HCT116 (cell line): ENCODE measurements around the gene GRB10. TPM values are rescaled to one million over a fixed set of nuclear protein-coding genes. Genes with fewer than 3 reads are reported as not detected.

Source experiments
- ATAC-seq: fragments of 200-7000 bp; cut with Tn5 transposase; 2 replicates; pipeline ENCODE4 v1.9.1; 2020; ENCODE audit warnings: mild to moderate bottlenecking, moderate library complexity
- BruUV-seq: library from RNA; stranded (reverse); fragments of 400-500 nt; replicated peaks from 2 replicates; lab custom pipeline; 2021; lab: Mats Ljungman, UMichigan
- CTCF ChIA-PET: fragments of 300-600 bp; sonication (Branson Sonifier 250); formaldehyde crosslinking; loops from one replicate; lab custom pipeline; 2021; ENCODE audit warnings: antibody characterized with exemption; lab: Charles Lee
- POLR2A ChIA-PET: fragments of 300-600, 350-600 bp; sonication (Branson Sonifier 250); formaldehyde crosslinking; loops from one replicate; lab custom pipeline; 2021; ENCODE audit warnings: antibody characterized with exemption; lab: Charles Lee
- RAD21 ChIA-PET, 2 experiments: fragments of 300-600 bp; sonication (Branson Sonifier 250); formaldehyde crosslinking; loops; one replicate each; lab custom pipeline; 2023; ENCODE audit warnings: low total read pairs in 2 of 2; ENCODE audit not compliant: uncharacterized antibody in 2 of 2, unreplicated experiment in 2 of 2, low non-redundant PET in 1 of 2; lab: Charles Lee
- DNase-seq: peaks from one replicate; pipeline ENCODE4 v3.0.0-alpha.2; 2010; ENCODE audit warnings: low read depth, low spot score
- H2AFZ ChIP-seq: fragments of 200-600 bp; shearing (Covaris generic), sonication (generic); 2 replicates; pipeline ENCODE4 v1.6.1; 2017; ENCODE audit warnings: low read depth, mixed run types, mixed read lengths, antibody characterized with exemption, low read length; ENCODE audit not compliant: poor library complexity, severe bottlenecking
- H3K27ac ChIP-seq: 2 replicates; pipeline ENCODE4 v1.5.1; 2012; ENCODE audit warnings: low read depth, low read length
- H3K27me3 ChIP-seq: fragments of 200-600 bp; sonication (generic); 2 replicates; pipeline ENCODE4 v1.6.1; 2016; ENCODE audit warnings: mixed run types, low read length, mixed read lengths; ENCODE audit not compliant: insufficient read depth
- H3K36me3 ChIP-seq, 2 experiments: fragments of 200-500 bp in 1 of 2; fragments of 200-600 bp in 1 of 2; sonication (Bioruptor generic) in 1 of 2; sonication (generic) in 1 of 2; 2 replicates each; pipeline versions ENCODE4 v1.5.1 to v1.6.1; 2014 to 2016; ENCODE audit warnings: low read length in 2 of 2, inconsistent platforms in 1 of 2, mixed read lengths in 1 of 2, mixed run types in 1 of 2; ENCODE audit not compliant: insufficient read depth in 2 of 2, control insufficient read depth in 1 of 2
- H3K4me1 ChIP-seq, 2 experiments: fragments of 200-600 bp in 1 of 2; sonication (generic) in 1 of 2; 2 replicates each; pipeline versions ENCODE4 v1.5.1 to v1.6.1; 2012 to 2017; ENCODE audit warnings: low read length in 2 of 2, inconsistent platforms in 1 of 2, mild to moderate bottlenecking in 1 of 2, mixed read lengths in 1 of 2, mixed run types in 1 of 2, moderate library complexity in 1 of 2; ENCODE audit not compliant: insufficient read depth in 2 of 2, control insufficient read depth in 1 of 2
- H3K4me2 ChIP-seq: fragments of 200-600 bp; sonication (generic); 2 replicates; pipeline ENCODE4 v1.6.1; 2017; ENCODE audit warnings: mixed run types, low read length, mixed read lengths
- H3K4me3 ChIP-seq, 2 experiments: fragments of 200-600 bp in 1 of 2; sonication (generic) in 1 of 2; replicated peaks in 1 of 2; 2 replicates each; pipeline ENCODE4 v1.5.1; 2011 to 2016; ENCODE audit warnings: low read length in 2 of 2, control low read depth in 1 of 2, low read depth in 1 of 2, mild to moderate bottlenecking in 1 of 2, mixed read lengths in 1 of 2, mixed run types in 1 of 2
- H3K79me2 ChIP-seq: fragments of 200-600 bp; sonication (generic); 2 replicates; pipeline ENCODE4 v1.6.1; 2017; ENCODE audit warnings: mild to moderate bottlenecking, mixed run types, low read length, moderate library complexity, mixed read lengths; ENCODE audit not compliant: insufficient read depth
- H3K9ac ChIP-seq: fragments of 200-600 bp; sonication (generic); 2 replicates; pipeline ENCODE4 v1.6.1; 2016; ENCODE audit warnings: low read length, mixed read lengths
- H3K9me2 ChIP-seq: fragments of 200-600 bp; sonication (generic), shearing (Covaris generic); 2 replicates; pipeline ENCODE4 v1.6.1; 2017; ENCODE audit warnings: mixed run types, mild to moderate bottlenecking, moderate library complexity; ENCODE audit not compliant: insufficient read depth
- H3K9me3 ChIP-seq, 2 experiments: fragments of 200-500 bp in 1 of 2; fragments of 200-600 bp in 1 of 2; sonication (Bioruptor generic) in 1 of 2; sonication (generic) in 1 of 2; 2 replicates each; pipeline ENCODE4 v1.6.1; 2014 to 2017; ENCODE audit warnings: low read length in 2 of 2, mixed read lengths in 2 of 2, inconsistent platforms in 1 of 2, low read depth in 1 of 2, mild to moderate bottlenecking in 1 of 2, mixed run types in 1 of 2, moderate library complexity in 1 of 2; ENCODE audit not compliant: control insufficient read depth in 1 of 2, insufficient read depth in 1 of 2
- H4K20me1 ChIP-seq: fragments of 200-600 bp; sonication (generic), shearing (Covaris generic); 2 replicates; pipeline ENCODE4 v1.6.1; 2017; ENCODE audit warnings: mixed run types, mild to moderate bottlenecking, moderate library complexity; ENCODE audit not compliant: insufficient read depth
- CBX3 ChIP-seq: IDR thresholded peaks from 2 replicates; pipeline ENCODE4 v1.6.1; 2012; ENCODE audit warnings: low read depth
- CEBPB ChIP-seq: IDR thresholded peaks from 2 replicates; pipeline ENCODE4 v1.6.1; 2012; ENCODE audit warnings: low read depth
- EGR1 ChIP-seq: IDR thresholded peaks from 2 replicates; pipeline ENCODE4 v1.6.1; 2012; ENCODE audit warnings: low read depth
- EZH2 ChIP-seq: fragments of 200-600 bp; sonication (generic); IDR thresholded peaks from 2 replicates; pipeline ENCODE4 v1.6.1; 2017; ENCODE audit warnings: antibody characterized with exemption, mixed run types
- EZH2phosphoT487 ChIP-seq: fragments of 200-600 bp; IDR thresholded peaks from 2 replicates; pipeline ENCODE4 v1.6.1; 2018; ENCODE audit warnings: antibody characterized with exemption, borderline replicate concordance
- FOSL1 ChIP-seq: IDR thresholded peaks from 2 replicates; pipeline ENCODE4 v1.6.1; 2012; ENCODE audit warnings: low read depth
- JUND ChIP-seq: IDR thresholded peaks from 2 replicates; pipeline ENCODE4 v1.6.1; 2012
- POLR2A ChIP-seq: IDR thresholded peaks from 2 replicates; pipeline ENCODE4 v1.7.0; 2011; ENCODE audit warnings: borderline replicate concordance; ENCODE audit not compliant: insufficient read depth, insufficient read length; ENCODE audit errors: extremely low read depth
- POLR2AphosphoS5 ChIP-seq: IDR thresholded peaks from 2 replicates; pipeline ENCODE4 v1.6.1; 2011; ENCODE audit warnings: mild to moderate bottlenecking, low read depth, low read length, moderate library complexity
- RAD21 ChIP-seq: IDR thresholded peaks from 2 replicates; pipeline ENCODE4 v1.6.1; 2012; ENCODE audit warnings: low read depth, mild to moderate bottlenecking
- SIN3A ChIP-seq: IDR thresholded peaks from 2 replicates; pipeline ENCODE4 v1.6.1; 2012; ENCODE audit warnings: low read depth
- TCF7L2 ChIP-seq: IDR thresholded peaks from 2 replicates; pipeline ENCODE4 v1.7.0; 2011; ENCODE audit warnings: borderline replicate concordance, inconsistent platforms; ENCODE audit not compliant: insufficient read depth, insufficient read length; ENCODE audit errors: extremely low read depth
- ZBTB33 ChIP-seq: IDR thresholded peaks from 2 replicates; pipeline ENCODE4 v1.6.1; 2011; ENCODE audit warnings: mild to moderate bottlenecking, low read length, moderate library complexity; ENCODE audit not compliant: insufficient replicate concordance; ENCODE audit errors: extremely low read depth
- ZFX ChIP-seq: fragments of 450-650 bp; IDR thresholded peaks from 2 replicates; pipeline ENCODE4 v1.6.1; 2017
- ZNF274 ChIP-seq: fragments of 200-500 bp; sonication (Bioruptor generic); IDR thresholded peaks from 2 replicates; pipeline ENCODE4 v1.6.1; 2014; ENCODE audit warnings: mild to moderate bottlenecking, low read depth, low read length, inconsistent platforms
- intact Hi-C: fragments of 100-400 bp; cut with micrococcal nuclease; formaldehyde crosslinking; loops from 2 replicates; pipeline ENCODE4 v1.10.0; 2022
- total RNA-seq: library from RNA; stranded (reverse); gene quantifications from one replicate; pipeline ENCODE4 v1.2.1, GENCODE V29; 2021; ENCODE audit not compliant: unreplicated experiment

The GRB10 gene
- total RNA-seq, 1 experiment from 2014 or later: 37.3 TPM

- CTCF ChIA-PET: no interaction called here
- Histone ChIP-seq H3K9me3 (no peaks in the 10 kb centered on the region), H3K79me2 (no peaks in the 10 kb centered on the region), H3K9me2 (no peaks in the 10 kb centered on the region), H3K4me2 (no peak overlapping the region), H3K4me3 (no peak overlapping the region), H3K27ac (no peak overlapping the region), H3K9ac (no peak overlapping the region), H4K20me1 (no peaks in the 10 kb centered on the region), H2AFZ (no peak overlapping the region), H3K27me3 (no peaks in the 10 kb centered on the region; the same call in 1 of the 2 replicates), H3K4me1 (peaks cover 9 to 14% of the 10 kb centered on the region in 2 experiments), H3K36me3 (no peaks in the 10 kb centered on the region)
- no peak for ATAC-seq
- intact Hi-C loops: no loop called here
- TF ChIP-seq RAD21 (no peak), EZH2 (no peak), FOSL1 (no peak), ZBTB33 (no peak), ZNF274 (no peak), POLR2AphosphoS5 (no peak), CEBPB (no peak), JUND (no peak), EGR1 (no peak), SIN3A (no peak), CBX3 (no peak), TCF7L2 (no peak), POLR2A (no peak), ZFX (no peak), EZH2phosphoT487 (no peak)
- DNase-seq: no peak
- POLR2A ChIA-PET: no interaction called here
- RAD21 ChIA-PET: no interaction called here
- BruUV-seq: no TSS peak
Observed at GRCh38 chr7:50828801-50829200, 46.1 kb upstream of the GRB10 start.
